OCI-LY7 (cell line): ENCODE results near the gene PEDS1. TPM values are rescaled to one million over a fixed set of nuclear protein-coding genes. Genes with fewer than 3 reads are reported as not detected.
"Not testable (repeated sequence)": the region's sequence is repeated elsewhere in the genome, so short reads cannot be mapped to it uniquely, and the experiment has no call there.

Source experiments
- BruUV-seq: library from RNA; stranded (reverse); fragments of 400-500 nt; replicated peaks from 2 replicates; lab custom pipeline; 2021; lab: Mats Ljungman, UMichigan
- CTCF ChIA-PET: fragments of 300-600 bp; sonication (Branson Sonifier 250); formaldehyde crosslinking; loops from one replicate; lab custom pipeline; 2022; ENCODE audit warnings: antibody characterized with exemption; ENCODE audit not compliant: unreplicated experiment; lab: Charles Lee
- POLR2A ChIA-PET: fragments of 300-600 bp; sonication (Branson Sonifier 250); formaldehyde crosslinking; loops from one replicate; lab custom pipeline; 2022; ENCODE audit warnings: antibody characterized with exemption; lab: Charles Lee
- DNase-seq: peaks from one replicate; pipeline ENCODE4 v3.0.0-alpha.2; 2015; ENCODE audit warnings: low spot score
- H2AFZ ChIP-seq: fragments of 200-600 bp; sonication (generic), shearing (Covaris generic); 2 replicates; pipeline ENCODE4 v1.6.1; 2014; ENCODE audit warnings: mild to moderate bottlenecking, antibody characterized with exemption, low read length, moderate library complexity
- H3K27ac ChIP-seq: fragments of 200-600 bp; sonication (generic); 2 replicates; pipeline ENCODE4 v1.5.1; 2014; ENCODE audit warnings: mixed run types, low read depth, mild to moderate bottlenecking, moderate library complexity, low read length, inconsistent platforms; ENCODE audit not compliant: poor library complexity, severe bottlenecking
- H3K36me3 ChIP-seq: fragments of 200-600 bp; sonication (generic); 2 replicates; pipeline ENCODE4 v1.6.1; 2014; ENCODE audit warnings: mild to moderate bottlenecking, antibody characterized with exemption, low read length, moderate library complexity, mixed read lengths; ENCODE audit not compliant: insufficient read depth
- H3K4me1 ChIP-seq: fragments of 200-600 bp; sonication (generic); 2 replicates; pipeline ENCODE4 v1.5.1; 2014; ENCODE audit warnings: mild to moderate bottlenecking, low read length; ENCODE audit not compliant: insufficient read depth, poor library complexity, severe bottlenecking
- H3K4me2 ChIP-seq: fragments of 200-600 bp; sonication (generic); 2 replicates; pipeline ENCODE4 v1.6.1; 2014; ENCODE audit warnings: mild to moderate bottlenecking, low read length
- H3K4me3 ChIP-seq: fragments of 200-600 bp; sonication (generic); 2 replicates; pipeline ENCODE4 v1.5.1; 2014; ENCODE audit warnings: mild to moderate bottlenecking, low read depth, low read length; ENCODE audit not compliant: poor library complexity, severe bottlenecking
- H3K79me2 ChIP-seq: fragments of 200-600 bp; sonication (generic); 2 replicates; pipeline ENCODE4 v1.6.1; 2016; ENCODE audit warnings: low read depth, mild to moderate bottlenecking, low read length, moderate library complexity, mixed read lengths; ENCODE audit not compliant: insufficient read depth
- H3K9me2 ChIP-seq: fragments of 200-600 bp; sonication (generic); 2 replicates; pipeline ENCODE4 v1.6.1; 2016; ENCODE audit warnings: mild to moderate bottlenecking, low read length, mixed read lengths; ENCODE audit not compliant: insufficient read depth
- H3K9me3 ChIP-seq: fragments of 200-600 bp; sonication (generic); 2 replicates; pipeline ENCODE4 v1.6.1; 2014; ENCODE audit warnings: mild to moderate bottlenecking, mixed run types, low read length, mixed read lengths
- H4K20me1 ChIP-seq: fragments of 200-600 bp; sonication (generic); 2 replicates; pipeline ENCODE4 v1.6.1; 2014; ENCODE audit warnings: mild to moderate bottlenecking, antibody characterized with exemption, low read length, moderate library complexity, mixed read lengths; ENCODE audit not compliant: insufficient read depth
- EZH2phosphoT487 ChIP-seq: fragments of 200-600 bp; sonication (generic); IDR thresholded peaks from 2 replicates; pipeline ENCODE4 v1.6.1; 2018; ENCODE audit warnings: low read depth, borderline replicate concordance, mild to moderate bottlenecking, mixed run types, antibody characterized with exemption, low read length, moderate library complexity, mixed read lengths
- intact Hi-C: fragments of 100-400 bp; cut with micrococcal nuclease; formaldehyde crosslinking; loops from one replicate; pipeline ENCODE4 v1.10.0; 2022; ENCODE audit not compliant: unreplicated experiment
- total RNA-seq, 2 experiments: library from RNA; depleted of rRNA in 1 of 2; stranded (reverse); fragments of >200 nt in 1 of 2; shearing (Covaris generic) in 1 of 2; gene quantifications; 2 replicates each; pipeline ENCODE4 v1.2.3, GENCODE V29; 2014 to 2022
- TF ChIP-seq, protein P1 (sequence below): fragments of 200-600 bp; sonication (generic); conservative IDR thresholded peaks from 2 replicates; pipeline ENCODE4 v1.5.1; 2014; ENCODE audit warnings: mild to moderate bottlenecking, antibody characterized with exemption, low read length, moderate library complexity, mixed read lengths

Gene PEDS1
- total RNA-seq, 2 experiments from 2014 or later, result 22.0 to 25.9 TPM

DNA sequence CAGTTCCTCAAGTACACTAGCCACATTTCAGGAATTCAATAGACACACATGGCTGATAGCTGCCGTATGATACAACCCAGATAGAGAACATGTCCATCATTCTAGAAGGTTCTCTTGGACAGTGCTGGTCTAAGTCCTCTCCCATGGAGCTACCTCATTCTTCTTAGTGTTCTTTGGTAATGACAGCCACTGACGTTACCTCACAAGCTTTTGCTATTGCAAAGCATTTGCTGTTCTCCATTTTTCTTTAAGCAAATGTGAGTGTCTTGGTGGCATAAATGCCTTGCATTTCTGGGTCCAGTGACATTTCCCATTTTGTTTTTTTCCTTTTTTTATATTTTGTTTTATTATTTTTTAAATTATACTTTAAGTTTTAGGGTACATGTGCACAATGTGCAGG, 28.8 kb upstream of the PEDS1 start:
- no peaks in the 10 kb centered on the region for H3K36me3 ChIP-seq
- CTCF ChIA-PET, result no interaction called here
- no peaks in the 10 kb centered on the region for H3K79me2 ChIP-seq
- no peak for DNase-seq
- TF ChIP-seq, protein P1, sequence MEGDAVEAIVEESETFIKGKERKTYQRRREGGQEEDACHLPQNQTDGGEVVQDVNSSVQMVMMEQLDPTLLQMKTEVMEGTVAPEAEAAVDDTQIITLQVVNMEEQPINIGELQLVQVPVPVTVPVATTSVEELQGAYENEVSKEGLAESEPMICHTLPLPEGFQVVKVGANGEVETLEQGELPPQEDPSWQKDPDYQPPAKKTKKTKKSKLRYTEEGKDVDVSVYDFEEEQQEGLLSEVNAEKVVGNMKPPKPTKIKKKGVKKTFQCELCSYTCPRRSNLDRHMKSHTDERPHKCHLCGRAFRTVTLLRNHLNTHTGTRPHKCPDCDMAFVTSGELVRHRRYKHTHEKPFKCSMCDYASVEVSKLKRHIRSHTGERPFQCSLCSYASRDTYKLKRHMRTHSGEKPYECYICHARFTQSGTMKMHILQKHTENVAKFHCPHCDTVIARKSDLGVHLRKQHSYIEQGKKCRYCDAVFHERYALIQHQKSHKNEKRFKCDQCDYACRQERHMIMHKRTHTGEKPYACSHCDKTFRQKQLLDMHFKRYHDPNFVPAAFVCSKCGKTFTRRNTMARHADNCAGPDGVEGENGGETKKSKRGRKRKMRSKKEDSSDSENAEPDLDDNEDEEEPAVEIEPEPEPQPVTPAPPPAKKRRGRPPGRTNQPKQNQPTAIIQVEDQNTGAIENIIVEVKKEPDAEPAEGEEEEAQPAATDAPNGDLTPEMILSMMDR, result no peak
- no peak for TF ChIP-seq EZH2phosphoT487
- BruUV-seq, result no TSS peak
- intact Hi-C loops, result no loop called here
- H3K4me2 ChIP-seq, result no peak overlapping the region
- H4K20me1 ChIP-seq, result no peaks in the 10 kb centered on the region
- H3K9me2 ChIP-seq, result no peaks in the 10 kb centered on the region
- H3K4me1 ChIP-seq, result no peaks in the 10 kb centered on the region
- POLR2A ChIA-PET, result interaction anchor here (0.7 to 1.2 kb wide), 2 partner anchors 67 to 71 kb away, joined by 4 read pairs; no protein-coding TSS in a partner anchor
- H2AFZ ChIP-seq, result no peak overlapping the region
- H3K27ac ChIP-seq, result no peak overlapping the region
- H3K9me3 ChIP-seq, result no peaks in the 10 kb centered on the region
- no peak overlapping the region for H3K4me3 ChIP-seq

DNA sequence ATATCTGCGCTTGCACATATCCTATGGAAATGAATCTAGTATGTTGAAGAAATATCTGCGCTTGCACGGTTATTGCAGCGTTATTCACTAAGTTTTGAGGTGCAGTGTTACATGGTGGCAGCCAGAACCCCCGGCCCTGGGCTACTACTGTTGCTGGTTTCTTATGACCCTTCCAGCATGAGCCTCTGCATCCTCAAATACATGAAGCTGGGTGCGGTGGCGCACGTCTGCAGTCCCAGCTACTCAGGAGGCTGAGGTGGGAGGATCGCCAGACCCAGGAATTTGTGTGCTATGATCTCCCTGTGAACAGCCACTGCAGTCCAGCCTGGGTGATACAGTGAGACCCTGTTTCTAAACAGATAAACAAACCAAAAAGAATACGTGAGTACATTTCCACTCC, 27.8 kb upstream of the PEDS1 start:
- ChIA-PET POLR2A (no interaction called here), CTCF (no interaction called here)
- no peak overlapping the region for H2AFZ ChIP-seq
- no peak for DNase-seq
- no TSS peak for BruUV-seq
- no peak for TF ChIP-seq EZH2phosphoT487
- TF ChIP-seq, protein P1, result no peak
- no peaks in the 10 kb centered on the region for H3K9me2 ChIP-seq
- H3K4me3 ChIP-seq, result no peak overlapping the region
- no peaks in the 10 kb centered on the region for H3K4me1 ChIP-seq
- H3K27ac ChIP-seq, result no peak overlapping the region
- H3K36me3 ChIP-seq, result no peaks in the 10 kb centered on the region
- intact Hi-C loops, result no loop called here
- no peak overlapping the region for H3K4me2 ChIP-seq
- no peaks in the 10 kb centered on the region for H3K79me2 ChIP-seq
- H3K9me3 ChIP-seq, result no peaks in the 10 kb centered on the region
- no peaks in the 10 kb centered on the region for H4K20me1 ChIP-seq

DNA sequence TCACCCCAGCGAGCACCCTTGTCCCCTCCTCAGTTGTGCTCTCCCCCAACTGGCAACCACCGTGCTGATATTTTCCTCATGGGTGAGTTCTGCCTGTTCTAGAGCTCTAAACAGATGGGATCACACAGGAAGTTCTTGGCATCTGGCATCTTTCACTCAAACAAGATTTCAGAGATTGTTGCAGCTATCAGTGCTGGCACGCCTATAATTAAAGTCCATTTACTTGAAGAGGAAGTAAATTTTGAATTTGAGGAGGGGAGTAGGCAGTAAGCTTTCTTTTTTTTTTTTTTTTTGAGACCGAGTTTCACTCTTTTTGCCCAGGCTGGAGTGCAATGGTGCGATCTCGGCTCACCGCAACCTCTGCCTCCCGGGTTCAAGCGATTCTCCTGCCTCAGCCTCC, 25.1 kb upstream of the PEDS1 start:
- not testable (repeated sequence) for H4K20me1 ChIP-seq, H3K9me2 ChIP-seq, H3K36me3 ChIP-seq, DNase-seq, H3K79me2 ChIP-seq, BruUV-seq, H3K27ac ChIP-seq, H2AFZ ChIP-seq, H3K4me3 ChIP-seq, H3K4me2 ChIP-seq, H3K9me3 ChIP-seq, H3K4me1 ChIP-seq
- intact Hi-C loops, result loop anchor here (1.0 to 5.0 kb wide), 3 partner anchors 58 to 199 kb away; no protein-coding TSS in a partner anchor
- POLR2A ChIA-PET, result interaction anchor here (0.6 to 0.7 kb wide), 3 partner anchors 13 to 701 kb away, joined by 3 to 4 read pairs (median 3); no protein-coding TSS in a partner anchor
- CTCF ChIA-PET, result interaction anchor here (0.6 kb wide), 1 partner anchor 346 kb away, joined by 3 read pairs; no protein-coding TSS in a partner anchor
